ENCODE measurements around the gene FBRS. TPM values are rescaled to one million over a fixed set of nuclear protein-coding genes. Genes with fewer than 3 reads are reported as not detected.

FBRS gene
- total and polyA plus RNA-seq, 2 of the 13 experiments (the other 11 are each of a cell fraction or from before 2014, with no cell fraction given): 13.7 to 16.2 TPM

DNA sequence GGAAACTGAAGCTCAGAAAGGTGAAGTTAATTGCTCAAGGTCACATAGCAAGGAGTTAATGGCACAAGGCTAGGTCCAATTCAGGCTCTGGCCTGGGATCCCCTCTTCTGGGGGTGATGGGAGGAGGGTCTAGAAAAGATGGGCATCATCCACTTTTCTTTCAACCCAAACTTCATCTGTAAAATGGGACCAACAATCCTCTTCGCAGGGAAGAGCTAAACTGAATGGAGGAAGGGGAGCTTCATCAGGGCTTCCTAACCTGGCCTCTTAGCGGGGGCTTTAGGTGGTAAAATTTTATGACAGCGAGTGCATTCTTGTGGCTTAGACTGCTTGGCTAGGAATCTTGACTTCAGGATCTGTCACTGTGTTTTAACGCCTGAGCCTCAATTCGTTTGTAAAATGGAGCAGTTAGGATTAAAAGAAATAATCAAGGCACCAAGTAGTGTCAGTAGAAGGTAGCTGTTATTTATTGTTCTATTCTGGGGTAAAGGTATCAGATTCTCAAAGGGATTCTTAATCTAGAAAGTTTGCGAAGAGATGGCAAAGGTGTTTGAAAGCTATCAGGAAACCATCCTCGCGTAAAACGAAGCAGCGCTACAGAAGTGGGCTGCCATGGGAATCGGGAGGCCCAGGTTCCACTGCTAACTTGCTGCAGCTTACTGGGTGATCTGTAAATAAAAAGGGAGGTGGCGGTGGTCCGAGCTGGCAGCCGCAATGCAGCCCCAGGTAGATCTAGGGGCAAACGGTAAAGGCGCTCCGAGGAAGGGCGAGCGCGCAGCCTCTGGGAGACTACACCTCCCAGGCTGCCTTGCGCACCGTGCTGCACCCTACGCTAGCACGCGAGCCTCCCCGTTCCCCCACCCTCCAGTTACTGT is 39.3 kb downstream of the FBRS start (continued):
- TF ChIP-seq, protein P1, sequence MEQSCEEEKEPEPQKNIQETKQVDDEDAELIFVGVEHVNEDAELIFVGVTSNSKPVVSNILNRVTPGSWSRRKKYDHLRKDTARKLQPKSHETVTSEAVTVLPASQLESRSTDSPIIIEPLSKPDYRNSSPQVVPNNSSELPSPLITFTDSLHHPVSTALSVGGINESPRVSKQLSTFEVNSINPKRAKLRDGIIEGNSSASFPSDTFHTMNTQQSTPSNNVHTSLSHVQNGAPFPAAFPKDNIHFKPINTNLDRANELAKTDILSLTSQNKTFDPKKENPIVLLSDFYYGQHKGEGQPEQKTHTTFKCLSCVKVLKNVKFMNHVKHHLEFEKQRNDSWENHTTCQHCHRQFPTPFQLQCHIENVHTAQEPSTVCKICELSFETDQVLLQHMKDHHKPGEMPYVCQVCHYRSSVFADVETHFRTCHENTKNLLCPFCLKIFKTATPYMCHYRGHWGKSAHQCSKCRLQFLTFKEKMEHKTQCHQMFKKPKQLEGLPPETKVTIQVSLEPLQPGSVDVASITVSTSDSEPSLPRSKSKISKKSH (CRISPR knock-in tag; IDR thresholded peaks at IDR 0.05; ENCODE audit: borderline replicate concordance): peak; percentile 79; the same call in 1 of the 2 replicates
- TF ChIP-seq, protein P2, sequence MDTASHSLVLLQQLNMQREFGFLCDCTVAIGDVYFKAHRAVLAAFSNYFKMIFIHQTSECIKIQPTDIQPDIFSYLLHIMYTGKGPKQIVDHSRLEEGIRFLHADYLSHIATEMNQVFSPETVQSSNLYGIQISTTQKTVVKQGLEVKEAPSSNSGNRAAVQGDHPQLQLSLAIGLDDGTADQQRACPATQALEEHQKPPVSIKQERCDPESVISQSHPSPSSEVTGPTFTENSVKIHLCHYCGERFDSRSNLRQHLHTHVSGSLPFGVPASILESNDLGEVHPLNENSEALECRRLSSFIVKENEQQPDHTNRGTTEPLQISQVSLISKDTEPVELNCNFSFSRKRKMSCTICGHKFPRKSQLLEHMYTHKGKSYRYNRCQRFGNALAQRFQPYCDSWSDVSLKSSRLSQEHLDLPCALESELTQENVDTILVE (CRISPR knock-in tag; IDR thresholded peaks at IDR 0.05): no peak
- TF ChIP-seq ZNF616 (CRISPR knock-in tag; IDR thresholded peaks at IDR 0.05; ENCODE audit: low read depth): peak; percentile 25; the same call in 1 of the 2 replicates
- peak; percentile 11 for TF ChIP-seq ZEB1 (IDR thresholded peaks at IDR 0.05; ENCODE audit: insufficient replicate concordance, low read depth)
- no peak for TF ChIP-seq ZFX (CRISPR knock-in tag; IDR thresholded peaks at IDR 0.05; ENCODE audit: low read depth)
- TF ChIP-seq NFE2 (CRISPR knock-in tag; IDR thresholded peaks at IDR 0.05): no peak
- TF ChIP-seq, protein P3, sequence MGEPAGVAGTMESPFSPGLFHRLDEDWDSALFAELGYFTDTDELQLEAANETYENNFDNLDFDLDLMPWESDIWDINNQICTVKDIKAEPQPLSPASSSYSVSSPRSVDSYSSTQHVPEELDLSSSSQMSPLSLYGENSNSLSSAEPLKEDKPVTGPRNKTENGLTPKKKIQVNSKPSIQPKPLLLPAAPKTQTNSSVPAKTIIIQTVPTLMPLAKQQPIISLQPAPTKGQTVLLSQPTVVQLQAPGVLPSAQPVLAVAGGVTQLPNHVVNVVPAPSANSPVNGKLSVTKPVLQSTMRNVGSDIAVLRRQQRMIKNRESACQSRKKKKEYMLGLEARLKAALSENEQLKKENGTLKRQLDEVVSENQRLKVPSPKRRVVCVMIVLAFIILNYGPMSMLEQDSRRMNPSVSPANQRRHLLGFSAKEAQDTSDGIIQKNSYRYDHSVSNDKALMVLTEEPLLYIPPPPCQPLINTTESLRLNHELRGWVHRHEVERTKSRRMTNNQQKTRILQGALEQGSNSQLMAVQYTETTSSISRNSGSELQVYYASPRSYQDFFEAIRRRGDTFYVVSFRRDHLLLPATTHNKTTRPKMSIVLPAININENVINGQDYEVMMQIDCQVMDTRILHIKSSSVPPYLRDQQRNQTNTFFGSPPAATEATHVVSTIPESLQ (CRISPR knock-in tag; conservative IDR thresholded peaks at IDR 0.05): peak; percentile 84; the same call in 1 of the 2 replicates
- TF ChIP-seq ZNF788 (CRISPR knock-in tag; IDR thresholded peaks at IDR 0.05; ENCODE audit: borderline replicate concordance): no peak; the same call in 1 of the 2 replicates
- TF ChIP-seq ONECUT2 (CRISPR knock-in tag; IDR thresholded peaks at IDR 0.05): no peak
- no peak for TF ChIP-seq SOX5 (CRISPR knock-in tag; IDR thresholded peaks at IDR 0.05; ENCODE audit: borderline replicate concordance)
- TF ChIP-seq NFATC3 (CRISPR knock-in tag; IDR thresholded peaks at IDR 0.05): peak; percentile 60; the same call in 1 of the 2 replicates
- TF ChIP-seq CCDC6 (CRISPR knock-in tag; IDR thresholded peaks at IDR 0.05): no peak; the same call in 1 of the 2 replicates
- TF ChIP-seq MED8 (CRISPR knock-in tag; IDR thresholded peaks at IDR 0.05; ENCODE audit: insufficient replicate concordance): no peak
- 0 out of 2 replicates have a peak, but pooled peaks have one; percentile 6 for TF ChIP-seq RARG (CRISPR knock-in tag; IDR thresholded peaks at IDR 0.05; ENCODE audit: low read depth)
- peak; percentile 94 for TF ChIP-seq CREM (IDR thresholded peaks at IDR 0.05)
- TF ChIP-seq CREM (CRISPR knock-in tag; IDR thresholded peaks at IDR 0.05): no peak
- TF ChIP-seq TOPORS (CRISPR knock-in tag; IDR thresholded peaks at IDR 0.05): no peak
- no peak for TF ChIP-seq BRD4 (CRISPR knock-in tag; IDR thresholded peaks at IDR 0.05)
- no peak for TF ChIP-seq EHMT2 (IDR thresholded peaks at IDR 0.05; ENCODE audit: borderline replicate concordance, low read depth, low read length)
